Stomach (tissue), 4 donors: ENCODE results near the gene PCDHGA5.

Experiments used
- POLR2A ChIP-seq, 4 donors: fragments of 450-650 bp; IDR thresholded peaks; one replicate each; pipeline ENCODE4 v1.6.1; 2016; ENCODE audit warnings: antibody characterized with exemption in 4 of 4, control low read depth in 2 of 4, mild to moderate bottlenecking in 1 of 4, moderate library complexity in 1 of 4
- POLR2AphosphoS5 ChIP-seq, 3 donors: sonication (generic); formaldehyde crosslinking; IDR thresholded peaks; one replicate each; pipeline ENCODE4 v1.6.1; 2016; ENCODE audit warnings: antibody characterized with exemption in 3 of 3
- TF ChIP-seq, protein P1 (sequence below), 7 experiments: fragments of 450-650 bp in 4 of 7; fragments of 200-600 bp in 3 of 7; sonication (generic) in 3 of 7; IDR thresholded peaks; one replicate each; pipeline ENCODE4 v1.5.1; 2016 to 2019; ENCODE audit warnings: antibody characterized with exemption in 7 of 7, control low read depth in 2 of 7, mild to moderate bottlenecking in 1 of 7

DNA sequence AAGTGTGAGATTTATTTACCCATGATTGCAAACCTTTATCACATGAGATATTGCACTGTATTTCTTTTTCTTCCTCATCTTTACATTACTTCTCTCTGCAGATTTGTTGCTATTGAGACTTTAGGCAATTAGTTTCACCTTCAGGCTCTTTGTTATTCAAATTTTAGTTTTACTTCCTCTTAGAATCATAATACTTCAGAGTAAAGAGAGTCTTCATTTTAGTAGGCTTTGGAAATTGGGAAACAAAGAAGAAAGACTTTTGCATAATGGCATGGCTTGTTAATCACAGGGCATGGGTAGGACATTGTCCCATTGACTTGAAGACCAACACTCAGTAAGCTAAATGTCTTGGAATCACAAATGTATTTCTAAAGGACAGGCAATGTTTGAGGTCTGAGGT, 1.2 kb upstream of the PCDHGA5 start:
- TF ChIP-seq, protein P1, sequence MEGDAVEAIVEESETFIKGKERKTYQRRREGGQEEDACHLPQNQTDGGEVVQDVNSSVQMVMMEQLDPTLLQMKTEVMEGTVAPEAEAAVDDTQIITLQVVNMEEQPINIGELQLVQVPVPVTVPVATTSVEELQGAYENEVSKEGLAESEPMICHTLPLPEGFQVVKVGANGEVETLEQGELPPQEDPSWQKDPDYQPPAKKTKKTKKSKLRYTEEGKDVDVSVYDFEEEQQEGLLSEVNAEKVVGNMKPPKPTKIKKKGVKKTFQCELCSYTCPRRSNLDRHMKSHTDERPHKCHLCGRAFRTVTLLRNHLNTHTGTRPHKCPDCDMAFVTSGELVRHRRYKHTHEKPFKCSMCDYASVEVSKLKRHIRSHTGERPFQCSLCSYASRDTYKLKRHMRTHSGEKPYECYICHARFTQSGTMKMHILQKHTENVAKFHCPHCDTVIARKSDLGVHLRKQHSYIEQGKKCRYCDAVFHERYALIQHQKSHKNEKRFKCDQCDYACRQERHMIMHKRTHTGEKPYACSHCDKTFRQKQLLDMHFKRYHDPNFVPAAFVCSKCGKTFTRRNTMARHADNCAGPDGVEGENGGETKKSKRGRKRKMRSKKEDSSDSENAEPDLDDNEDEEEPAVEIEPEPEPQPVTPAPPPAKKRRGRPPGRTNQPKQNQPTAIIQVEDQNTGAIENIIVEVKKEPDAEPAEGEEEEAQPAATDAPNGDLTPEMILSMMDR (IDR thresholded peaks at IDR 0.05) = no peak
- TF ChIP-seq POLR2A (IDR thresholded peaks at IDR 0.05) = no peak
- no peak for TF ChIP-seq POLR2AphosphoS5 (IDR thresholded peaks at IDR 0.05)
